IMR-90 (cell line): Measurements from ENCODE around the gene ARID4A. TPM values are rescaled to one million over a fixed set of nuclear protein-coding genes. Genes with fewer than 3 reads are reported as not detected.

Source experiments
- ATAC-seq: fragments of 200-7000 bp; cut with Tn5 transposase; 2 replicates; pipeline ENCODE4 v1.9.1; 2020; ENCODE audit warnings: low read depth, mild to moderate bottlenecking, moderate library complexity
- BruUV-seq: library from RNA; stranded (reverse); fragments of 400-500 nt; replicated peaks from 2 replicates; lab custom pipeline; 2021; lab: Mats Ljungman, UMichigan
- CTCF ChIA-PET: fragments of 300-600 bp; formaldehyde crosslinking; extraction: SDS; loops from one replicate; lab custom pipeline; 2021; ENCODE audit warnings: antibody characterized with exemption; lab: Yijun Ruan, JAX
- POLR2A ChIA-PET: fragments of 300-600 bp; sonication (Branson Sonifier 250); formaldehyde crosslinking; loops from one replicate; lab custom pipeline; 2022; ENCODE audit warnings: antibody characterized with exemption; ENCODE audit not compliant: unreplicated experiment; lab: Charles Lee
- DNase-seq: peaks from one replicate; pipeline ENCODE4 v3.0.0; 2013
- H2AFZ ChIP-seq: replicated peaks from 2 replicates; pipeline ENCODE3; 2013; ENCODE audit warnings: low read length, mild to moderate bottlenecking; ENCODE audit not compliant: poor library complexity
- H2AK5ac ChIP-seq: 2 replicates; pipeline ENCODE4 v1.6.1; 2013; ENCODE audit warnings: low read depth, low read length, inconsistent platforms
- H2AK9ac ChIP-seq: replicated peaks from 2 replicates; pipeline ENCODE3; 2013; ENCODE audit warnings: mild to moderate bottlenecking, low read depth, low read length, moderate library complexity; ENCODE audit not compliant: poor library complexity
- H2BK120ac ChIP-seq: 2 replicates; pipeline ENCODE4 v1.6.1; 2013; ENCODE audit warnings: low read depth, low read length, inconsistent platforms
- H2BK15ac ChIP-seq: 3 replicates; pipeline ENCODE4 v1.6.1; 2013; ENCODE audit warnings: low read depth, low read length, inconsistent platforms
- H2BK20ac ChIP-seq: 2 replicates; pipeline ENCODE4 v1.6.1; 2013; ENCODE audit warnings: low read depth, mild to moderate bottlenecking, inconsistent platforms, low read length, moderate library complexity
- H2BK5ac ChIP-seq: 2 replicates; pipeline ENCODE4 v1.6.1; 2013; ENCODE audit warnings: mild to moderate bottlenecking, low read depth, low read length, inconsistent platforms; ENCODE audit not compliant: poor library complexity, severe bottlenecking
- H3K14ac ChIP-seq: replicated peaks from 2 replicates; pipeline ENCODE4 v1.6.1; 2013; ENCODE audit warnings: low read depth, low read length, inconsistent platforms
- H3K18ac ChIP-seq: 2 replicates; pipeline ENCODE4 v1.6.1; 2013; ENCODE audit warnings: low read depth, low read length, control low read depth
- H3K23ac ChIP-seq: 2 replicates; pipeline ENCODE4 v1.6.1; 2013; ENCODE audit warnings: low read depth, low read length, inconsistent platforms
- H3K27ac ChIP-seq: 2 replicates; pipeline ENCODE4 v1.5.1; 2013; ENCODE audit warnings: mild to moderate bottlenecking, control low read depth, low read length; ENCODE audit not compliant: insufficient read depth
- H3K27me3 ChIP-seq: 2 replicates; pipeline ENCODE4 v1.6.1; 2013; ENCODE audit warnings: low read length; ENCODE audit not compliant: control insufficient read depth, insufficient read depth
- H3K36me3 ChIP-seq: 2 replicates; pipeline ENCODE4 v1.6.1; 2013; ENCODE audit warnings: low read length, mixed read lengths; ENCODE audit not compliant: control insufficient read depth, insufficient read depth
- H3K4ac ChIP-seq: 2 replicates; pipeline ENCODE4 v1.6.1; 2013; ENCODE audit warnings: low read depth, low read length, inconsistent platforms
- H3K4me1 ChIP-seq: 2 replicates; pipeline ENCODE4 v1.6.1; 2013; ENCODE audit warnings: low read length, mixed read lengths; ENCODE audit not compliant: control insufficient read depth, insufficient read depth
- H3K4me2 ChIP-seq: 2 replicates; pipeline ENCODE4 v1.6.1; 2013; ENCODE audit warnings: low read depth, mild to moderate bottlenecking, control low read depth, low read length, moderate library complexity
- H3K4me3 ChIP-seq: 2 replicates; pipeline ENCODE4 v1.5.1; 2013; ENCODE audit warnings: low read depth, mild to moderate bottlenecking, control low read depth, low read length, moderate library complexity; ENCODE audit not compliant: insufficient read depth
- H3K56ac ChIP-seq: 2 replicates; pipeline ENCODE4 v1.6.1; 2013; ENCODE audit warnings: low read length, inconsistent platforms; ENCODE audit not compliant: insufficient read depth; ENCODE audit errors: extremely low read depth
- H3K79me1 ChIP-seq, 2 experiments: 2 replicates each; pipeline ENCODE4 v1.6.1; 2013; ENCODE audit warnings: low read length in 2 of 2, inconsistent platforms in 1 of 2, low read depth in 1 of 2
- H3K9ac ChIP-seq: 2 replicates; pipeline ENCODE4 v1.6.1; 2013; ENCODE audit warnings: low read depth, low read length, control low read depth
- H3K9me1 ChIP-seq: 2 replicates; pipeline ENCODE4 v1.6.1; 2013; ENCODE audit warnings: low read length, inconsistent platforms; ENCODE audit not compliant: insufficient read depth
- H3K9me3 ChIP-seq: 2 replicates; pipeline ENCODE4 v1.6.1; 2013; ENCODE audit warnings: low read length; ENCODE audit not compliant: control insufficient read depth, insufficient read depth
- H4K20me1 ChIP-seq: 2 replicates; pipeline ENCODE4 v1.6.1; 2013; ENCODE audit warnings: low read length, inconsistent platforms; ENCODE audit not compliant: insufficient read depth
- H4K5ac ChIP-seq: 2 replicates; pipeline ENCODE4 v1.6.1; 2013; ENCODE audit warnings: mild to moderate bottlenecking, low read depth, low read length, control low read depth
- H4K8ac ChIP-seq, 2 experiments: 2 replicates each; pipeline ENCODE4 v1.6.1; 2013; ENCODE audit warnings: low read depth in 2 of 2, low read length in 2 of 2, control low read depth in 1 of 2, inconsistent platforms in 1 of 2
- H4K91ac ChIP-seq: 2 replicates; pipeline ENCODE4 v1.6.1; 2013; ENCODE audit warnings: low read depth, low read length, inconsistent platforms; ENCODE audit not compliant: insufficient read depth
- CEBPB ChIP-seq: IDR thresholded peaks from 2 replicates; pipeline ENCODE4 v1.6.1; 2012; ENCODE audit warnings: low read depth, low read length, improper control_type of control experiment
- RCOR1 ChIP-seq: IDR thresholded peaks from 2 replicates; pipeline ENCODE4 v1.6.1; 2012; ENCODE audit warnings: mild to moderate bottlenecking, low read length, improper control_type of control experiment; ENCODE audit not compliant: insufficient replicate concordance
- dilution Hi-C: fragments of 300-500 bp; cut with HindIII; formaldehyde crosslinking; loops from one replicate; pipeline ENCODE4 v1.14.3; 2018; ENCODE audit warnings: low sequenced_read_pairs; ENCODE audit not compliant: unreplicated experiment
- in situ Hi-C: fragments of 300-500 bp; cut with MboI; formaldehyde crosslinking; loops from 3 replicates; pipeline ENCODE4 v1.14.3; 2019; ENCODE audit warnings: low sequenced_read_pairs, inconsistent platforms, mixed read lengths
- intact Hi-C: fragments of 100-400 bp; cut with micrococcal nuclease; formaldehyde crosslinking; loops from 2 replicates; pipeline ENCODE4 v1.10.0; 2022
- polyA plus RNA-seq, 3 experiments: library from polyadenylated mRNA; depleted of rRNA; stranded (reverse); fragments of >200 nt; gene quantifications; 2 replicates each; pipeline ENCODE4 v1.2.3, GENCODE V29; 2012; ENCODE audit warnings: low replicate concordance in 1 of 3
- total RNA-seq: library from RNA; depleted of rRNA; stranded (reverse); fragments of >200 nt; gene quantifications from 2 replicates; pipeline ENCODE4 v1.2.3, GENCODE V29; 2012

The ARID4A gene
- total and polyA plus RNA-seq, 2 of the 4 experiments (the other 2 are of a cell fraction): 3.3 to 3.8 TPM

GRCh38 chr14:58283730-58284129 is 14.6 kb upstream of the ARID4A start:
- no TSS peak for BruUV-seq
- no peak overlapping the region for H2BK20ac ChIP-seq
- CTCF ChIA-PET: no interaction called here
- in situ Hi-C loops (no loop called here), intact Hi-C loops (no loop called here), dilution Hi-C loops (no loop called here)
- H2AK9ac ChIP-seq: no peak overlapping the region
- TF ChIP-seq RCOR1 (no peak), CEBPB (peak; percentile 76)
- H4K8ac ChIP-seq: no peak overlapping the region
- no peak overlapping the region for H3K23ac ChIP-seq
- H2BK15ac ChIP-seq: no peak overlapping the region
- no peak overlapping the region for H3K56ac ChIP-seq
- DNase-seq: no peak
- no peak for ATAC-seq
- no peak overlapping the region for H3K9ac ChIP-seq
- H3K14ac ChIP-seq: no peak overlapping the region
- H2BK5ac ChIP-seq: no peak overlapping the region
- H3K4me2 ChIP-seq: no peak overlapping the region
- no peak overlapping the region for H2AK5ac ChIP-seq
- no peak overlapping the region for H4K5ac ChIP-seq
- peaks cover 26% of the 10 kb centered on the region for H3K36me3 ChIP-seq
- H3K4me1 ChIP-seq: peaks cover 1% of the 10 kb centered on the region; the same call in 1 of the 2 replicates
- no peak overlapping the region for H4K91ac ChIP-seq
- no peak overlapping the region for H2BK120ac ChIP-seq
- H3K9me3 ChIP-seq: no peaks in the 10 kb centered on the region
- no peak overlapping the region for H3K18ac ChIP-seq
- POLR2A ChIA-PET: no interaction called here
- H3K4me3 ChIP-seq: no peak overlapping the region
- peaks cover 25 to 44% of the 10 kb centered on the region in 2 experiments for H3K79me1 ChIP-seq
- H3K27me3 ChIP-seq: no peaks in the 10 kb centered on the region
- H2AFZ ChIP-seq: no peak overlapping the region
- H4K20me1 ChIP-seq: peaks cover 5% of the 10 kb centered on the region; the same call in 1 of the 2 replicates
- H3K9me1 ChIP-seq: no peaks in the 10 kb centered on the region
- no peak overlapping the region for H3K27ac ChIP-seq
- H3K4ac ChIP-seq: no peak overlapping the region
